ENCODE measurements around the gene SCN8A.
A peak's percentile ranks its signal among the peaks of the same experiment; 100 is the strongest.

The SCN8A gene

DNA sequence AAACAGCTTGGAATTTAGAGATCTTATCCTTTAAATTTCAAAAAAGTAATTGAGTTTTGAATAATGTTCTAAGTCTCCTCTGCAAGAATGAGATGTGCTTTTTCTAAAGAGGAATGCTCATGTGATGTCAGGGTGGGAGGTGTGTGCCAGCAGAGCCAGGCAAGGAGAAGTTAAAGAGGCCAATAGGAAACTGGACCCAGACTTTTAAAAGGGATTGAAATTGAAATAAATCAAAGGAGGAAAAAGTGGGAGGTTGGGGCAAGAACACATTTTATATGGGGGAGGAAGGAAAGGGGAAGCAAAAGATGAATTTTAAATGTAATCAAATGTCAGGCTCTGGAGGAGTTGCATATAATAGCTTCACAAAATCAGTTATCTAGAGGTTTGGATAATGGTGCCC is 131.4 kb downstream of the SCN8A start:
- DNase-seq = no peak

DNA sequence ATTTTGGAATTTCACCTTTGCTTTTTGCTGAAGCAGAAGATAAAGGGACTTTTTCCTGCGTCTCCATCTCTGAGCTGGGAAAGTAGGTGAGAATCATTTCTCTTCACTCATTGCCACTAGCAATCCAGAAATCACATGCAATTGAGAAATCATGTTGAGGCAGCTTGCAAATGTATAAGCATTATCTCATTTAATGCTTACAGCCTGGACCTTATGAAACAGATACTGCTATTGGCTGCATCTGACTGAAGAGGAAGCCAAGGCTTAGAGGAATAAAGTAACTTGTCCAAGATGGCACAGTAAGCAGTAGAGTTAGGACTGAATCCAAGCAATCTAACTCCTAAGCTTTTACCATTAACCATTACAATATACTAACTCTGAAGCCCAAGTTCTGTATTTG is 135.1 kb downstream of the SCN8A start:
- DNase-seq = no peak

DNA sequence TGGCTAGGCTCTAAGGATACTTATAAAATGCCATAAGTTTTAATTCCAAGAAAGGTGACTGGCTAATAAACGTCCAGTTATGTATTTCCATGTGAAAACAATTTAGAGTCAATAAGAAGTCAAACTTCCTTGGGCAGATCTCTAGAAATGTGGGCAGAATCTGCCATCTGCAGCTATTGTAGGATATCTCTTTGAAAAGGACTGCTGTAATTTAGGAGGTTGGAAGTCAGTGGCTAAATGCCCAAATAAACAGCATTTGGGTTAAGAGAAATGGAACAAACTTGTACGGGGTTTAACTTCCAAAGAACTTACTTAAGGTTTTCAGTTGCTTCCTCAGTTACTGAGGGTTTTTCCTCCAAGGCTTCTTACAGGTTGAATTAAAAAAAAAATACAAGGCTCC is 135.9 kb downstream of the SCN8A start:
- DNase-seq = no peak

DNA sequence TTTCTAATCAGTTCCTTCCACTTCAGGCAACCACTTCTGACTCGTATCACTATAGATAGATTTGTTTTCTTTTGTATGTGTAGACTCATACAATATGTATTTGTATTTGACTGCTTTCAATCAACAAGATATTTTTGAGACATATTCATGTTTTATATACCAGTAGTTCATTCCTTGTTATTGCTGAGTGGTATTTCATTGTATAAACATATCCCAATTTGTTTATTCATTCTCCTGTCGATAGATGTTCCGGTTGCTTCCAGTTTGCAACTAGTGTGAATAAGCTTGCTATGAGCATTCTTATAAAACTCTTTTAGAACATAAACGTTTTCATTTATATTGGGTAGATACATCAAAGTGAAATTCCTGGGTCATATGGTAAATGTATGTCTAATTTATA is 138.3 kb downstream of the SCN8A start:
- DNase-seq = no peak

DNA sequence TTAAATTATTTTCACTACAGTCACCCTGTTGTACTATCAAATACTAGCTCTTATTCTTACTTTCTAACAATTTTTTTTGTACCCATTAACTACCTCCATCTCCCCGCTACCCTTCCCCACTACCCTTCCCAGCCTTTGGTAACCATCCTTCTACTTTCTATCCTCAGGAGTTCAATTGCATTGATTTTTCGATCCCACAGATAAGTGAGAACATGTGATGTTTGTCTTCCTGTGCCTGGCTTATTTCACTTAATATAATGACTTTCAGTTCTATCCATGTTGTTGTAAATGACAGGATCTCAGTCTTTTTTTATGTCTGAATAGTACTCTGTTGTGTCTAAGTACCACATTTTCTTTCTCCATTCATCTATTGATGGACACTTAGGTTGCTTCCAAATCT is 139.7 kb downstream of the SCN8A start:
- DNase-seq = no peak

DNA sequence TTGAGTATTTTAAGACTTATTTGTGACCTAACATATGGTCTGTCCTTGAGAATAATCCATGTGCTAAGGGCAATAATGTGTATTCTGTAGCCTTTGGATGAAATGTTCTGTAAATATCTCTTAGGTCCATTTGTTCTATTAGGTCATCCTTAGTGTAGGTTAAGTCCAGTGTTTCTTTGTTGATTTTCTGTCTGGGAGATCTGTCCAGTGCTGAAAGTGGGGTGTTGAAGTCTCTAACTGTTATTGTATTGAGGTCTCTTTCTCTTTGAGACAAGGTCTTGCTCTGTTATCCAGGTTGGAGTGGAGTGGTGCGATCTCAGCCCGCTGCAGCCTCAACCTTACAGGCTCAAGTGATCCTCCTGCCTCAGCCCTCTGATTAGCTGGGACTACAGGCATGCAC is 149.5 kb downstream of the SCN8A start:
- no peak for DNase-seq

DNA sequence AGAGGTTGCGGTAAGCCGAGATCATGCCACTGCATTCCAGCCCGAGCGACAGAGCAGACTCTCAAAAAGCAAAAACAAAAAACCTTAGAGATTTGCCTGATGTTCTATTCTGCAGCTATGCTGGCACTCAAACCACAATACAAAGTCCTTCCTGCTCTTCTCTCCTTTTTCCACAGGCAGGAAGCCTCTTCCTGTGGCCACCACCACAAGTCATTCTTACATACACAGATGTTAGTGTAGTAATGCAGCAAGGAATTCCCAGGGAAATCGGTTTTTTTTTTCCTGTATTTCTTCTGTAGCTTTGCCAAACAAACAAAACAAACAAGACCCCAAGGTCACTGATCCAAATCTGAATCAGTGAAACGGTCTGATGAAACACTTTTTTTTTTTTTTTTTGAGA is 153.2 kb downstream of the SCN8A start:
- peak; percentile 17 for DNase-seq

DNA sequence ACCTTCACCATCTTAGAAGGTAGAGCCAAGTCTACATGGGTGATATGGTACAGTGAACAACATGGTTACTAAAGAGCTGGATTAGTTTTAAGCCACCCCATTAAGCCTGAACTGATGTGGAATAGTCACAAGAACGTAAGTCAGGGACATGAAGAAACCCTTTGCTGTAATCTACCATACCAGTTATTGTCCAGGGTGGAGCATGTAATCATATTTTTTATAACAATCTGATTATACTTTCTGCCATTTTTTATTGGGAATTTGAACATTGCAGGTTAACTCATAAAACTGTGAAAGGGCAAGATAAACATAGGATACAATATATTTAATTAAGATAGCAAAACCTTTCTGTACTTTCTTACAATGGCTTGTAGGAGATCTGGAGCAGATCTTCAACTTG is 153.9 kb downstream of the SCN8A start:
- DNase-seq = no peak

DNA sequence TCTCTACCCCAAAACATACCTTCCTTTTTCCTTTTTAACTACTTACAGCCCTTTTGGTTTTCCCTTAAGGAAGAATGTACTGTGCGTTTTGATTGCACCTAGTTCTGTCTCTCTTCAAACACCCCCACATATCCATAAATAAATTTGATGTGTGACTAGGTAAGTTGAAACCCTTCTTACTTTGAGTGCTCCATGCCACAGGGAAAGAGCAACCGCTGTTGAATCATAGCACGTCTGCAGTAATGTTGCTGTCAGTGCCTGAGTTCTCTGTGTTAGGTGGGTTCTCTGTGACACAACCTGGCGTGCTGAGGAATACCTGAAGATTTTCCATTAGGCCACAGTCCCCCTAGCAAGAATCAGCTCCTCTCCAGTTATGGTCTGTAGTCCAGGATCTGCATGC is 155.4 kb downstream of the SCN8A start:
- DNase-seq = no peak

DNA sequence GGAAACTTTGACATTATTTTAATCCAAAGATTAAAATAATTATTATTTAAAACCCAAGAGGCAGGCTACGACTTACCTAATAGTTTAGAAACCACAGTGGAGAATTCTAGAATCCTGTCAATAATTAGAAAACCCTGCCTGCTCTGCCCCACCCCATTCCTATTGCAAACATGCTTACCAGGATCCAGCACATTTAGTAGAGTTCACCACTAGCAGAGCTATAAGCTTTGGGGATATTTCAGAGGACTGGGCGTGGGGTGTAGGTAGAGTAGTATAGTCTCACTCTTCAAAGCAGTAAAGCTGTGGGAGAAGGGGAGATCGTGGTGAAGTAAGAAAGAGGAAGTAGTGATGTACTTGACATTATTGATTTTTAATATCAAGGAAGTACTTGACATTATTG is 157.2 kb downstream of the SCN8A start:
- DNase-seq = no peak

DNA sequence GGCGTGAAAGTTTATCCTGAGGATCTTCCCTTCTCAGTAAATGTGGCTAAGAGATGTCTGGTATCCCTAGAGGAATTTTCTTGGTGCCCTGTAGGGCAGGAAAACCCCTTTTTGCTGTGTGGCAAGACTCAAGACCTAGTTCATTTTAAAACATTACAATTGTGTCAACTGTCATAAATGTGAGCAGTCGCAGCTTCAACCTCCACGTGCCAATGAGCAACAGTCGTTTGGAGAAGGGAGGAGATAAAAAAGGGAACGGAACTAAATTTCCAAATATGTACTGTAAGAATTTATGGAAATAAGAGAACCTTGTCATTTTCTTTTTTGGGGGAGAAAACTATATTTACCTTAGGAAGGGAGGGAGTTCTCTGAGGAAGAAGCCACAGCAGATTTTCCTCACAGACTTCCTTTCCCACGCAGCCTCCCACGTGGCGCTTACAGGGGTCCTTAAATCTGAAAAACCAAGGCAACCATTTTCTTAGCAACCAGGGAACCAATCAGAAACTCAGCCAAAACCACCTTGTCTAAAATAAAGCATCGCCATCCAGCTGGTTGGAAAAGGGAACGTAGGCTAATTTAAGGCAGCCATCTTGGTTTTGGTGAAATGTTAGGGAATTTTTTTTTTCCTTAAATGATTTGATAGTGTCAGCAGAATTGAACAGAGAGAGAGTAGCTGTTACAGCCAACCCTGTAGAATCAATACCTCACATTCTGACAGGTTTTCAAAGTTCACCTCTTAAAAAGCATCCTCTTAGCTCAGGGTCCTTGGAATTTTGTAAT is 158.4 kb downstream of the SCN8A start:
- DNase-seq = no peak

DNA sequence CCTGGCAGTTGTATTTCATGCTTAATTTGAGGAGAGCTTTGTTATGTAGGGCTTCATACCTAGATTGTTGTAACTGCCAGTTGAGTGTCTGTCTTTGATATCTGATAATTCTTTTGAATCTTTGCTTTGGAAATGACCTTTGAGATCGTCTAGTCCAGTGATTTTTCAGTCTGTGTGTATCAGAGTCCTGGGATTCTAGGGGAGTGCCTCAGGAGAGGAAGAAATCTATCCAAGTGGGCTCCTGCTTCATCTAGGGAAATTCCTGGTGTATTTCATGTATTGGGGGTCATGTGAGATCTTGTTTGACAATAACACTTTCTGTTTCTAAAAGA is 158.9 kb downstream of the SCN8A start:
- DNase-seq = no peak

DNA sequence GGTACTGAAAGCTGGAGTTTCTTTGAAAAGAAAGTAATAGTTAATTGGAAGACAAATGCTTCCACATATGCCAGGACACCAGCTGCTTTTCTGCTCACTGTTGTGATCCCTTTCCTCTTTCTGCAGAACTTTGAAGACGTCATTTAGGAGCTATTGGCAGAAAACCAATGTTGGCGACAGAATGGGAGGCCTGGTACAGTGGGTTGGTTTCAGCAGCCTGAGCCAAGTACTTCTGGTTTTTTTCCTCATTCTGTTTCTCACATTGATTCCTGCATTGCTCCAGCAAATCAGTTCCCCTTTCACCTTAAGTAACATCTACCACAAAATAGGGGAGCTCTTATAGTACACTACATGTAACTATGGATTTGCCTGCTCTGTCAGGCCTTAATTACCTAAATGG is 160.6 kb downstream of the SCN8A start:
- peak; percentile 75 for DNase-seq

DNA sequence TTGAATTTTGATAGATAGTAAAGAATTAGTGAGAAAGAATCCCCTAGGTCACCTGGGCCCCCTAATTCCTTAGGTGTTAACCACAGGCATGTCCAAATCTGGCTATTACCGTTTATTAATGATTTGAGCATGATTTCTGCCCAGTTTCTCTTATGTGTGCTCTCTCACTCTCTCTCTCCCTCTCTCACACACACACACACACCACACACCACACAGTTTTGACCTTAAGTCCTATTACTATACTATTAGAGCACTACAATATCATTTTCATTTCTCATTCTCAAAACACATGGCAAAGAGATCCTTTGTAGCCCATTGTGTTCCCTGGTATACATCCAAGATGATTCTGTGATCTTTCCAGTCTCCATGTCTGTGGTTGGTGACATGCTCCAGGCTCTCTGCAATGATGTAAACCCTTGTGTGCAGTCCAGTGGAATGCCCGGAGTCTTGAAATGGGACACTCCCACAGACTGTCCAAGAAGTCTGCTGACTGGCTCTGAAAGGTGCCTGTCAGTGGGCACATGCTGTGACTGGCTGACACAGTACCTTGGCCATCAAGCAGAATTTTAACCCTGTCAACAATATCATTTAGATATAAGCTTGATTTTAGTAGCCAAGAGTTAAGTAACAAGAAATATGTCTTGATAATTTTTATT is 161.3 kb downstream of the SCN8A start:
- DNase-seq = peak; percentile 86

DNA sequence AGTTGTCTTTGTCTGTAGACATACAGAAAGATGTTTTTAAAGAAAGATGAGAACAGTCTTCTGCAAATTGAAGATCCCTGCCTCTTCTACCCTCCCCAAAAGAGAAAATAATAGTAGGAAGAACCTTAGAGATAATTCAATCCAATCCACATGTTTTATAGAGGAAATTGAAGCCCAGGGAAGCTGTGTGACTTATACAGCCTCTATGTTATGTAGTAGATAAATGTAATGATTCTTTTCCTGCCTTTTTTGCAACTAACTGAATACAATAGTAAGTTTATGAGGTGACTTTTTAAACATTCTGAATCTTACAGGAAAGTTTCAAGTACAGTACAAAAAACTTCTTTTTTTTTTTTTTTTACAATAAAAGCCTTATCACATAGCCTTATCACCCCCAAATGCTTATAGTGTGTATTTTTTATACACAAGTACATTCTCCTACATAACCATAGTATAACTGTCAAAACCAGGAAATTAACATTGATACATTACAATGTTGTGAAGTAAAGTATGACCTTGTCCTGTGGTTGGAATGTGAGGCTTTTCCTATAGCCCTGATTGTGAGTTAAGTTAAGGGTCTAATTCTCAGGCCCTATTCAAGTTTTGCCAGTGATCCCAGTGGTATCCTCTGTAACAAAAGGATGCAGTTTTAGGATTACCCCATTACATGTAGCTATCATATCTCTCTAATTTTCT is 163.1 kb downstream of the SCN8A start:
- DNase-seq = no peak

DNA sequence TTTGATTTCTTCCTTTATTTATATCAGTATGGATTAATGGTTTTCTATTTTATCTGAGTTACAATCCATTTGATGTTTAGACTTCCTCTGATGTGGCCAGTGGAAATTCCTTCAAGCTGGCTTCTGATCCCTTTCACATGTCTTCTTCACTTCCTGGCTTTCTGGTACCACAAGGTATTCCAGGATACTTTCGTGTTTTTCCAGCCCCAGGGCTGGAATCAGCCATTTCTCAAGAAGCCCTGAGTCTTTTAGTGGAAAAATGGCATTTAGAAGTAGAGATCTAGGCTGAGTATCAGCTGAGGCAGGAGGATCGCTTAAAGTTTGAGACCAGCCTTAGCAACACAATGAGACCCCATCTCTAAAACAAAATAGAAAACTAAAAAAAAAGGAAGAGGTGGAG is 164.2 kb downstream of the SCN8A start:
- no peak for DNase-seq

DNA sequence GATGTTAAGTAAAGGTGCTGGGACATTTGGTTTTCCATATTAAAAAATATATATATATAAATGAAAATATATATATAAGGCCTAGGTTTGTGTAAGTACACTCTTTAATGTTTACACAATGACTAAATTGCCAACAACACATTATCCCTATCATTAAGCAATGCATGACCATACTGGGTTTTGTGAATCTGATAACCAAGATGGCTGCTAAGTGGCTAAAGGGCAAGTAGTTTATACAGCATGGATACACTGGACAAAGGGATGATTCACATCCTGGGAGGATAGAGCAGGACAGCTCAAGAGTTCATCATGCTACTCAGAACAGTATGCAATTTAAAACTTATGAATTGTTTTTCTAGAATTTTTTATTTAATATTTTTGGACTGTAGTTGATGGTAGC is 168.1 kb downstream of the SCN8A start:
- DNase-seq = no peak

DNA sequence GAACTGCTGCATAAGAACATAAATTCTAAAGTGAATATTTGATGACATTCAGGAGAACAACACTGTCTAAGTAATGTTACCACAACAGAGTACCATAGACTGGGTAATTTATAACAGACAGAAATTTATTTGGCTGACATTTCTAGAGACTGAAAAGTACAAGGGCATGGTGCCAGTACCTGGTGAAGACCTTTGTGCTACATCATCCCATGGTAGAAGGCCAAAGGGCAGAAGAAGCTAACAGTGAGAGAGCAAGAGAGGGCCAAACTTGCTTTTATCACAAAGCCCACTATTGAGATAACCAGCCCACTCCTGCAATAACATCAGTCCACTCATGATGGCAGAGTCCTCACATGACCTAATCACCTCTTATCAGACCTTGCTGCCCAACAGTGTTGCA is 168.7 kb downstream of the SCN8A start:
- DNase-seq = no peak

DNA sequence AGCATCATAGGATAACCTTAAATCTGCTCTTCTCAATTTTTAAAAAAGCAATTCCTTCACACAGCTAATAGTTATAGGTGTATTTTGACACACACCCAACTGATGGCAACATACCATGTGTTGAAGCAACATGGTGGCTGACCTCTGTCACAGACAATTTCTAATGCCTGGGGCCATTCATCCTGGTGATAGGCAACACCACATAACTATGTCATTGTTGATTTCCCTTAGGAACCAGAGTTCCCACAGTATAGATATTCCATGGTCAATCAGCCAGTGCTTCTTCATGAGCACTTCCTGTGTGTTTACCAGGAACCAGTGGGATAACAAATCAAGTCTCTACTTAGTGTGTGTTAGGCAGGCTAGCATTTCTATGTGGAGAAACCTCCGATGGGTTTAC is 169.2 kb downstream of the SCN8A start:
- no peak for DNase-seq

DNA sequence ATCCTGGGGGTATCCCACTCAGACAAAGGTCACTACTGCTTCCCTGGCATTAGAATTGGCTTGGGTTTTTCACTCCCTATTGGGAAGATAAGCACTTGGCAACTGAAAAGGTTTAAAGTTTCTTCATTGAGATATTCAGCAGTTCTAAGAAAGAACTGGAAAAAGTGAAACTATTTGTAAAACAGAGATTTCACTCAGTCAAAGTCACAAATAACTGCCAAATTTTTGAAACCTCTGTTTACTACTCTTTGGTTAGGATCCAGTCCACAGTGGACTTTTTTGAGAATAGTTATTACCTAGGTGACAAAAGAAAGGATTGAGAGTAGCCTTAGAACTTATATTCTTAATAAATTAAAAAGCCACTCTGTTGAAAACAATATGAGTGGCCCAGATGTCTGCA is 172.7 kb downstream of the SCN8A start:
- no peak for DNase-seq

DNA sequence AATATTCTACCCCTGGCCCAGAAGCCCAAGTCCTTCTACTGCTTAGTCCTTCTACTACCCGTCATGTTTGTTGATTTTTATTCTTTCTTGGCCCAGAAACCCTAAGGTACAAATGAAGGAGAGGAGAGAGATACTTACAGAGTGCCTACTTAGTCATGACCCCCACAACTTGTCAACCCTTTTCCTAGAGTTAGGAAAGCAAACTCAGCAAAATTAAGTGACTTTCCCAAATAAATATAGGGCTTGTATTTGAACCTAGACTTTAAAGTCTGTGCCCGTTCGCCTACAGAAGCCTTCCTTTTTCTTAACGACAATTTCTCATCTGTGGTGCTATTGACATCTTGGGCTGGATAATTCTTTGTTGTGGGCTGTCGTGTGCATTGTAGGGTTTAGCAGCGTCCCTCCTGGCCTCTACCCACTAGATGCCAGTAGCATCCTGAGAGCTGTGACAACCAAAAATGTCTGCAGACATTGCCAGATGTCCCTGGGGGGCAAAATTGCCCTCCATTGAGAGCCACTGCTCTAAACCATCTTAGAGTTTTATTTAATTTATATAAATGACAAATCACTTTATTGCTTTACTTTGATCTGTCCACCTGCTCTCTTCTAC is 175.1 kb downstream of the SCN8A start:
- no peak for DNase-seq

DNA sequence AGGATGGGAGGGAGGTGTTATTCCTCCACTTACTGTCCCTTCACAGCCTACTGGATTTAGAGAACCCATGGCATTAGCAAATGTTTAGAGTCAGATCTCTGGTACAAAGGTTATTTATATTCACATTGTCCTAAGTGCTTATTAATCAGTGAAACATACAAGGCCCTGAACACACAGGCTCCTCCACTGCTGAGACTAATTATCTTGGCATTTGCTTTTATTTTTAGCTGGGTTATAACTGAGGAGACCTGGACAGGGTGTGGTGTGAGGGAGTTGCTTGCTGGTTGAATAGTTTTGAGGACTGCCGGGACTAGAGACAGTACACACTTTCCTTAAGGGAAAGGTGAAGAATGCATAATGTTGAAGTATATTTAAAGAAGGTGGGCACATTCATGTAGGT is 180.0 kb downstream of the SCN8A start:
- DNase-seq = no peak

DNA sequence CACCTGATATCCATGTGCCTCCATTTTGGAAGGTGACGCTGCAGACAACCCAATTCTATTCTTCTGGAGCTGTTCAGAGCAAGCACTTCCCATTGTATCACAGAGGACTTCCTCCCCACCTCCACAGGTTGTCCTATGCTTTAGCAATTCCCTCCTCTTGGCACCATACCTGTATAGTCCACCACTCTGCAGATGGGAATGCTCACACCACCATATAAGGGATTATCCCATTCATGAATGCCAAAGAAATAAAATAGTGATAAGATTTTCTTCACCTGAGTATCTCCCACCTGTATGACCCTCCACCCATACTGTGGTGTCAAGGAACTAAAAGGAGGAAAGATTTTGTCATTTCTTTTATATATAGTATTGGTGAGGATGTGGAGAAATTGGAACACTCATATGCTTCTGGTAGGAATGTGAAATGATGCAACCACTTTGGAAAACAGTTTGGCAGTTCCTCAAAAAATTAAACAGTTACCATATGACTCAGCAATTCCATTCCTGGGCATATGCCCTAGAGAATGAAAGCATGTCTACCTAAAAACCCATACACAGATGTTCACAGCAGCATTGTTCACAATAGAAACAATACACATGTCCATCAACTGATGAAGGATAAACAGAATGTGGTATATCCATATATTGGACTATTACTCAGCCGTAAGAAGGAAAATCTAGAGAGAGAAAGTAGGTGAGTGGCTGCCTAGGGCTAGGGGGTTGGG is 182.3 kb downstream of the SCN8A start:
- no peak for DNase-seq

All from femur (tissue), 1 donor.